GM19438 (cell line): ENCODE measurements around the gene ZMIZ2.

Experiments
- ATAC-seq: cut with Tn5 transposase; IDR thresholded peaks from one replicate; pipeline ENCODE4 v1.9.1; 2021; ENCODE audit warnings: low read depth; ENCODE audit not compliant: unreplicated experiment

The ZMIZ2 gene

DNA sequence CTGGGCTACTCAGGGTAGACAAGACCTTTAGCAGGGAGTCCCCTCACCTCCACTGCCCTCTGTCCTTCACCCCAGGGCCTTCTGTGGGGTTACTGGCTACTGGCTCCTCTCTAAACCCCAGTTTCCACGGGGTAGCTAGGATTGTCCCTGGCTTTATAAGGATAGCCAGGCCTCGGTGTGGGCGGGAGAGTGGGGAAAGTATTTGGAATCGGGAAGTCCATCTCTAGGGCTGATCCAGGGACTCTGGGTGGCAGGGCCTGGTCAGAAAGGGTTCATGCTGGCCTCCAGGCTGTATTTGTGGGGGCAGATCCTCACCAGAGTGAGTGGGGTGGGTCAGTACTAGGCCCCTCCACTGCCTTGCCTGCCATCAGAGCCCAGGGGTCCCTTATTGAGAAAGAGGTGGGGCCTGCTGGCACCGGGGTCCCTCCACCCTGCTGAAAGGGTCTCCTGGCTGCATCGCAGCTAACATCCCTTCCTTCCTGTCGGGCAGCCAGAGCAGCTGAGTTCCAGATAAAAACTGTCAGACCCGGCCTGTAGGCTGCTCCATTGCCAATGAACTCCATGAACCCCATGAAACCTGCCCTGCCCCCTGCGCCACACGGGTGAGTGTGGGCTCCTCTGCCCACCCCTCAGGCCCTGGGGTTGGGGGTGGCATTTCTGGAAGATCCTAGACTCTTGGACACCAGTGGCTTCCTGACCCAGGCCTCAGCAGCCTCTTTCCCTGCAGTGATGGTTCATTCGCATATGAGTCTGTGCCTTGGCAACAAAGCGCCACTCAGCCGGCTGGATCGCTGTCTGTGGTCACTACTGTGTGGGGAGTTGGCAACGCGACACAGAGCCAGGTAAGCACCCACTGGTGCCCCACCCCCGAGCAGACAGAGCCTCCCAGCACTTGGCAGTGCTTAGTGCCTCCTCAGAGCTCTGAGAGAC lies 7.3 kb downstream of the ZMIZ2 start:
- ATAC-seq = no peak

- ATAC-seq = no peak
Observed at GRCh38 chr7:44756904-44757303, 8.3 kb downstream of the ZMIZ2 start.

DNA sequence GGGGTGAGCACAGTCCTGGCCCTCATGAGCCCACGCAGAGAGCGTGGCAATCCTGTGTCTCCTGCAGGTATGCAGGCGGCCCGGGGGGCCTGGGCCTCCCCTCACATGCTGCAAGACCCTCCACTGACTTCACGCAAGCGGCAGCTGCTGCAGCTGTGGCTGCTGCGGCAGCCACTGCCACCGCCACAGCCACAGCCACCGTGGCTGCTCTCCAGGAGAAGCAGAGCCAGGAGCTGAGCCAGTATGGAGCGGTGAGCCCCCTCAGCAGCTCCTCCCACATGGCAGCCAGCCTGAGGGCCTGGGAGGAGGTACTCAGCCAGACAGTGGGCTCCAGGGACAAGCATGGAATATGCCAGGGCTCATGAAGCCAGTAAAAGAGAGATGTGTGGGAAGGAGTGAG lies 8.7 kb downstream of the ZMIZ2 start:
- no peak for ATAC-seq

- no peak for ATAC-seq
Observed at GRCh38 chr7:44757739-44758138, 9.1 kb downstream of the ZMIZ2 start.

- ATAC-seq = no peak
Observed at GRCh38 chr7:44759246-44759645, 10.6 kb downstream of the ZMIZ2 start.

DNA sequence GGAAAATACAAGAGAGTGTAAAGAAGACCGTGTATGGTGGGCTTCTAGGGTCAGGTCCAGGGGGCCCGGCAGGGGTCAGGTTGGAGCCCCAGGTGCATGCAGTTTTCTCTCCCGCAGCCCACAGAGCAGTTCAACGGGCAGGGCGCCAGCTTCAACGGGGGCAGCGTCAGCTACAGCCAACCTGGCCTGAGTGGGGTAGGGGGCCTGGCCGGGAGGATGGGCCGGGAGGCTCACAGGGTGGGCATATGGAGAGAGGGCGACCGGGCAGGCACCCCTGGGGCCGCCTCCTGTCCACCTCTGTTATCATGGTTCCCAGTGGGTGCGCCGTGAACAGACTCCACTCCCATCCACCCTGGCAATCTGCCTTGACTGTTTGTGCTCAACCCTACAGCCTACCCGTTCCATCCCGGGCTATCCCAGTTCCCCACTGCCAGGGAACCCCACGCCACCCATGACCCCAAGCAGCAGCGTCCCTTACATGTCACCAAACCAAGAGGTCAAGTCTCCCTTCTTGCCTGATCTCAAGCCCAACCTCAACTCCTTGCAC lies 11.5 kb downstream of the ZMIZ2 start:
- ATAC-seq = no peak

GRCh38 chr7:44761207-44762161 lies 12.8 kb downstream of the ZMIZ2 start:
- no peak for ATAC-seq

DNA sequence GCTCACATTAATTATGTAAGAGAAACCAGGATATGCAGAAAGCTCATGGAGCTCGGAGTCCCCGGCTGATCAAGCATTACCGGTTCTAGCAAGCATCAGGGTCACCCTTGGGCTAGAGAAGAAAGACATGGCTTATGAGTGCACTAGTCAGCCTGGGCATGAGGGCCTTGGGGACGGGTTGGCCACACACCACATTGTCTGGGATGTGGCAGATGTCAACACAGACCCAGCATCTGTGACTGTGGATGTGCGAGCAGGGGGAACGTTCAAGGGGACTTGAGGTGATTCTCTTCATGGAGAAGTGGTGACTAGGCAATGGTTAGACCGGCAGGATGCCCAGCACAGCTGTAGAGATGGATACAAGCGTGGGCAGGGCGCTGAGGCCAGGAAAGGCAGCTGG lies 13.7 kb downstream of the ZMIZ2 start:
- no peak for ATAC-seq

DNA sequence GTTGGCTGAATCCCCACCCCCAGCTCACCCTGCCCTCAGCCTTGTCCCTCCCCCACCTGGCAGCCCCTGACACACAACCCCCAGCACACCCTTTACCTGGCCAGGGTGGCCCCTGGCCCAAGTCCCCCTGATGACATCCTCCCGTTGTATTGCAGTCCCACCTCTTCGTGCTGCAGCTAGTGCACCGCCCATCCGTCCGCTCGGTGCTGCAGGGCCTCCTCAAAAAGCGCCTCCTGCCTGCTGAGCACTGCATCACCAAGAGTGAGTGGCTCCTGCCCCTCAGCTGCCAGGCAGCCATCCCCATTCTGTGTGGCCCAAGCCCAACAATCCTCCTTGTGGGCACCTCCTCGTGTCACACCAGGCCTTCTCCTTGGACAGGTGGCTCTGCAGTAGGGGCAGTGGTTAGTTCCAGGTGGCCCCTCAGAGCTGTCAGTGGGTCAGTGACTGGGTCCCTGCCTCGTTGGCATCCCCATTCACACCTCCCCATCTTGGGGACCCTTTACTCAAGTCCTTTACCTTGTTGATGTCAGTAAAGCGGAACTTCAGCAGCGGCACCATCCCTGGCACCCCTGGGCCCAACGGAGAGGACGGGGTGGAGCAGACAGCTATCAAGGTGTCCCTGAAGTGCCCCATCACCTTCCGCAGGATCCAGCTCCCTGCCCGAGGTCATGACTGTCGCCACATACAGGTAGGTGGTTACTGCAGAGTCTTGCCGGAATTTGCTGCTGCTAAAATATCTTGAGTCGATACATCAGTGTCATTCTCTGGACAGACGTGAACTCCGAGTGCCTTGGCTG lies 14.3 kb downstream of the ZMIZ2 start:
- no peak for ATAC-seq

DNA sequence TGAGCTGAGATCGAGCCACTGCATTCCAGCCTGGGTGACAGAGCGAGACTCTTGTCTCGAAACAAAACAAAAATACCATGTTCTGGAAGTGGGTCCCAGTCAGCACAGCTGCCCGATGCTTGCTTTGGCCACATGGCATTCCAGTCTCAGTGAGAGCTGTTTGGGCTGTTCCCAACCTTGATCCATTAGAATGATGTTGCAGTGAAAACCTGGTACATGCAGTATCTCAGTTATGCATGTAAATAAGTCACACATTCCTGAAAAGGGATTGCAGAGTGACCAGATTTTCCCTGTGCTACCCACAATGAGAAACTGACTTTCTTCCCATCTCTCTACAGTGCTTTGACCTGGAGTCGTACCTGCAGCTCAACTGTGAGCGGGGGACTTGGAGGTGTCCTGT lies 15.4 kb downstream of the ZMIZ2 start:
- ATAC-seq = no peak

DNA sequence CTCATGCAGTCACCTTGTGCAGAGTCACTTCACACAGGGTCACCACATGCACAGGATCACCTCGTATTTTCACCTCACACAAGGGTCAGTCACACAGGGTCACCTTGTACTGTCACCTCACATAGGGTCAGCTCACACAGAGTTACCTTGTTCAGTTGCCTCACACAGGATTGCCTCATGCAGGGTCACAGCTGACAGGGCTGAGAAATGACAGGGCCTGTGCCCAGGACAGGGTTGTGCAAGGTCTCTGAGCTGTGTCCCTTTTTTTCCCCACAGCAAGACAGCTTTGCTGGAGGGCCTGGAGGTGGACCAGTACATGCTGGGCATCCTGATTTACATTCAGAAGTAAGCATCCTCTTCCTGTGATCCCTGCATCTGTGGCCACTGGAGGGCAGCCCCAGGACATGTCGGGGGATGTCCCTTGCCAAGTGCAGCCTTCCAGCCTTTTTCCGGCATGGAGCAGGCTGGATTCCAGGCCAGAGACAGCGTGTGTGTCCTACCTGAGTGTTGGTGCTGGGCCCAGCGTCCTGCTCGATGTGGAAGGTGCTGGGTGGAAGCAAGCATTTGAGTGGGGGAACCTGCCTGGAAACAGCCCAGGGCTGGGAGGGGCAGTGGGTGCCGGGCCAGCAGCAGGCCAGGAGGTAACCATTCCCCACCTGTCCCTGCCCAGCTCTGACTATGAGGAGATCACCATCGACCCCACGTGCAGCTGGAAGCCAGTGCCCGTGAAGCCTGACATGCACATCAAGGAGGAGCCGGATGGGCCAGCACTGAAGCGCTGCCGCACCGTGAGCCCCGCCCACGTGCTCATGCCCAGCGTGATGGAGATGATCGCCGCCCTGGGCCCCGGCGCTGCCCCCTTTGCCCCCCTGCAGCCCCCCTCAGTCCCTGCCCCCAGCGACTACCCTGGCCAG lies 16.3 kb downstream of the ZMIZ2 start:
- no peak for ATAC-seq

DNA sequence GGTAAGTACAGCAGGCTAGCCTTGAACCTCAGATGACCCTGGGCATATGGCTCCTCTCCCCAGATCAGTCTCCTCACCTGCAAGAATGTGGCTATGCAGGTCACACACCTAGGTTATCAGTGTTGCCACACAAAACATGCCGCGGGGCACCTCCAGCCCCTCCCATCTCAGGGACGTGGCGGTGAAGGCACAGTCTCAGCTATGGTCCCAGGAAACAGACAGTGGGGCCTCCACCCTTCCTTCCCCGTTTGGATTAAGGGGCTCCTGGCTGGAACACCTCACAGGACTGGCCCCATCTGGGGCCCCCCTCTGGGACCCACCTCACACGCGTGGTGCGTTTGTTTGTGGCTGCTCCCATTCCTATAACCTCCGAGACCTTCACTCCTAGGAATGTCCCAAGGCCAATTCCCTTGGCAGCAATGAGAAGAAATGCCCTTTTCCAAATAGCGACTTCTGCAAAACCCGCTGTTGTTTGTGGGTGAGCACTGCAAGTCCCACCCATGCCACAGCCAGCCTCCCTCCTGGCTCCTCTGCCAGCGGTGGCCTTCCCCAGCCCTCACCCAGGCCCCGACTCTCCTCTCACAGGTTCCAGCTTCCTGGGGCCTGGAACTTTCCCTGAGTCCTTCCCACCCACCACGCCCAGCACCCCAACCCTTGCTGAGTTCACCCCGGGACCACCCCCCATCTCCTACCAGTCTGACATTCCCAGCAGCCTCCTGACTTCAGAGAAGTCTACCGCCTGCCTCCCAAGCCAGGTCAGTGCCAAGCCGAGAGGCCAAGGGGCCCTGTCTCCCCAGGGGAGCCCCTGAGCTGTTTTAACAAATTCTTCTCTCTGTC lies 17.1 kb downstream of the ZMIZ2 start:
- ATAC-seq = no peak

- no peak for ATAC-seq
Observed at GRCh38 chr7:44766416-44766801, 17.8 kb downstream of the ZMIZ2 start.

GRCh38 chr7:44767134-44767911 lies 18.7 kb downstream of the ZMIZ2 start:
- ATAC-seq = no peak

DNA sequence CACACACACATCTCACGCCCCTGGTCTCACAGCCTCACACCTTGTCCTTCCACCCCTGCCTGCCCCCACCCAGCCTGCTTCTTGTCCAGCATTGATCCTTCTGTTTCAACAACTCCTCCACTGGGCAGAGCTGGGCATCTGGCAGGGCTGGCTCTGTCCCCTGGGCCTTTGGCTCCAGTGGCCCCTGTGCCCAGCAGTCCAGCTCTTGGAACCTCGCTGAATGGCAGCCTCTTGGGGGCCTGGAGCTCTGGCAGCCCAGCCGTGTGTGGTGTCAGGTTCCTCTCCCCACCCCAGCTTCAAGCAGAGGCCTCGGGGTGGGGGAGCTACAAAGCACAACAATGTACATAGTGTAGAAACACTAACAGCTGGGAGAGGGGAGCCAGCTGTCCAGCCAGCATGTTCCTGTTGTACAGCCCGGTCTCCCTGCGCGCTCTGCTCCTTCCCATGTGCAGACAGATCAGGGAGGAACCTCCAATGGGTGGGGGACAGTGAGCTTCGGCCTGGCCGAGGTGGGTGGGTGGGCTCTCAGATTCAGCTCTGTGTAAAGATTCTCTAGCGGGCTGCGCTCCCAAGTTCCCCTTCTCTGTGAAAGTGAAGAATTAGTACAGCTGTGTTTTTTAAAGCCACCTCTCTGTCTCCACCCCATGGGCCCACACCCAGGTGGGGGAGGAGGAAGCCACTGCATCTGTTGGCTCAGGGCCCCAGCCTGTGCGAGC lies 19.4 kb downstream of the ZMIZ2 start:
- ATAC-seq = peak; percentile 57

DNA sequence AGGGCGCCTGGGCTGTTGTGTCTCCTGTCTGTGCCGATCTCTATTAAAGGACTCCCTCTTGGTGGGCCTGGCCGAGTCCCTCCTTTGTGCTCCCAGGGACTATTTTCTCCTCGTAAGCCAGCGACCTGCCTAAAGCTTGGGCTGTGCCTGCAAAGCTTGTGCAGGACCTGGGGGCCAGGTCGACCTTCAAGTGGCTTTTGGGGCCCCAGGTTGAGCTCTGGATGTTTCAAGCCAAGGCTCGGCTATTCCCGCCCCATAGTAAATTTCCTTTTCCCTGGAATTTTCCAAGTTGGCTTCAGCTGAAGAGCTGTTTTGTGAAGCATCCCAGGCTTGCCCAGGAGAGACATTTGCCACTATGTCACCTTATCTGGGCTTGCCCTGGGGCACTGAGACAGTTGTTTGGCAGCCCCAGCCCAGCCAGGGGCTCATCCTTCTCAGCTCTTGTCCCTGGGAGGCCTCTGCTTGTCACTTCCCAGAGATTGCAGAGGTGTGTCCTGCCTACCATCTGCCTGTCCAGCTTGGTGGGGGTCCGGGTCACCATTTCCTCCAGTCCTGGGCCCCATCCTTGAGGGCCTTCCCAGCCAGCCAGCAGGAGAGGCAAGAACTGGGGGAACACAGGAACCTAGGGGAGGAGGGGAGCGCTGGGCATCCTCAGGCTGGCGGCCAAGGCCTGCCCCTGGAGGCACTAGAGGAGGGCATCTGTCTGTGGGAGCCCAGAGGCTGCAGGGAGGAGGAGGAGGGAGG lies 20.2 kb downstream of the ZMIZ2 start:
- ATAC-seq = no peak
